GM19240 (cell line): ENCODE results near the gene PAPSS1.
"Not testable (repeated sequence)": the region's sequence is repeated elsewhere in the genome, so short reads cannot be mapped to it uniquely, and the experiment has no call there.

Experiments
- DNase-seq: peaks from one replicate; pipeline ENCODE4 v3.0.0; 2011; ENCODE audit warnings: low spot score; ENCODE audit not compliant: insufficient read length

PAPSS1 gene

GRCh38 chr4:107689912-107690587 lies 30.0 kb downstream of the PAPSS1 start:
- DNase-seq = no peak

GRCh38 chr4:107688421-107688820 lies 31.6 kb downstream of the PAPSS1 start:
- DNase-seq = no peak

- no peak for DNase-seq
These were observed 34.3 kb downstream of the PAPSS1 start for GRCh38 chr4:107685740-107686139.

GRCh38 chr4:107683873-107684272 lies 36.2 kb downstream of the PAPSS1 start:
- DNase-seq = no peak

GRCh38 chr4:107682306-107682705 lies 37.7 kb downstream of the PAPSS1 start:
- no peak for DNase-seq

GRCh38 chr4:107669068-107669467 lies 51.0 kb downstream of the PAPSS1 start:
- DNase-seq = no peak

- DNase-seq = no peak
These were observed 53.9 kb downstream of the PAPSS1 start for GRCh38 chr4:107666134-107666533.

GRCh38 chr4:107665001-107665400 lies 55.0 kb downstream of the PAPSS1 start:
- DNase-seq = no peak

GRCh38 chr4:107658400-107659336 lies 61.4 kb downstream of the PAPSS1 start:
- no peak for DNase-seq

- no peak for DNase-seq
These were observed 64.7 kb downstream of the PAPSS1 start for GRCh38 chr4:107655289-107655688.

GRCh38 chr4:107654694-107655093 lies 65.3 kb downstream of the PAPSS1 start:
- DNase-seq = no peak

- not testable (repeated sequence) for DNase-seq
These were observed 68.6 kb downstream of the PAPSS1 start for GRCh38 chr4:107651408-107651807.

GRCh38 chr4:107650251-107650650 lies 69.8 kb downstream of the PAPSS1 start:
- no peak for DNase-seq

GRCh38 chr4:107648178-107648991 lies 71.6 kb downstream of the PAPSS1 start:
- DNase-seq = no peak

GRCh38 chr4:107647591-107647990 lies 72.4 kb downstream of the PAPSS1 start:
- DNase-seq = no peak

- DNase-seq = no peak
These were observed 74.4 kb downstream of the PAPSS1 start for GRCh38 chr4:107645604-107646003.

GRCh38 chr4:107643021-107643420 lies 77.0 kb downstream of the PAPSS1 start:
- no peak for DNase-seq

- DNase-seq = no peak
These were observed 79.2 kb downstream of the PAPSS1 start for GRCh38 chr4:107640878-107641277.

GRCh38 chr4:107640197-107640596 lies 79.8 kb downstream of the PAPSS1 start:
- DNase-seq = no peak

- no peak for DNase-seq
These were observed 84.3 kb downstream of the PAPSS1 start for GRCh38 chr4:107635735-107636134.

- DNase-seq = no peak
These were observed 88.5 kb downstream of the PAPSS1 start for GRCh38 chr4:107631560-107631959.
